ENCODE results near the gene CALD1.

The CALD1 gene

GRCh38 chr7:134927076-134927475 is 147.6 kb downstream of the CALD1 start:
- DNase-seq (ENCODE audit: low read depth), result no peak

- no peak for DNase-seq (ENCODE audit: low read depth)
Measured at GRCh38 chr7:134927723-134928122, 148.3 kb downstream of the CALD1 start.

GRCh38 chr7:134928554-134928953 is 149.1 kb downstream of the CALD1 start:
- no peak for DNase-seq (ENCODE audit: low read depth)

GRCh38 chr7:134931487-134931886 is 152.1 kb downstream of the CALD1 start:
- peak; percentile 79 for DNase-seq (ENCODE audit: low read depth)

GRCh38 chr7:134932707-134933370 is 153.4 kb downstream of the CALD1 start:
- peak; percentile 73 for DNase-seq (ENCODE audit: low read depth)

- DNase-seq (ENCODE audit: low read depth), result no peak
Measured at GRCh38 chr7:134933460-134934068, 154.1 kb downstream of the CALD1 start.

GRCh38 chr7:134935701-134936100 is 156.3 kb downstream of the CALD1 start:
- DNase-seq (ENCODE audit: low read depth), result peak; percentile 62

- peak; percentile 27 for DNase-seq (ENCODE audit: low read depth)
Measured at GRCh38 chr7:134936893-134937510, 157.6 kb downstream of the CALD1 start.

GRCh38 chr7:134938141-134938540 is 158.7 kb downstream of the CALD1 start:
- no peak for DNase-seq (ENCODE audit: low read depth)

- no peak for DNase-seq (ENCODE audit: low read depth)
Measured at GRCh38 chr7:134939136-134939535, 159.7 kb downstream of the CALD1 start.

- DNase-seq (ENCODE audit: low read depth), result no peak
Measured at GRCh38 chr7:134940729-134941128, 161.3 kb downstream of the CALD1 start.

- peak; percentile 82 for DNase-seq (ENCODE audit: low read depth)
Measured at GRCh38 chr7:134941185-134941900, 161.9 kb downstream of the CALD1 start.

- DNase-seq (ENCODE audit: low read depth), result no peak
Measured at GRCh38 chr7:134941952-134942351, 162.5 kb downstream of the CALD1 start.

- no peak for DNase-seq (ENCODE audit: low read depth)
Measured at GRCh38 chr7:134942690-134943466, 163.4 kb downstream of the CALD1 start.

GRCh38 chr7:134943785-134944400 is 164.5 kb downstream of the CALD1 start:
- peak; percentile 45 for DNase-seq (ENCODE audit: low read depth)

- no peak for DNase-seq (ENCODE audit: low read depth)
Measured at GRCh38 chr7:134945691-134946090, 166.3 kb downstream of the CALD1 start.

- DNase-seq (ENCODE audit: low read depth), result peak; percentile 75
Measured at GRCh38 chr7:134946260-134946659, 166.8 kb downstream of the CALD1 start.

GRCh38 chr7:134947329-134947728 is 167.9 kb downstream of the CALD1 start:
- DNase-seq (ENCODE audit: low read depth), result no peak

GRCh38 chr7:134947831-134948230 is 168.4 kb downstream of the CALD1 start:
- DNase-seq (ENCODE audit: low read depth), result no peak

GRCh38 chr7:134948246-134948645 is 168.8 kb downstream of the CALD1 start:
- DNase-seq (ENCODE audit: low read depth), result peak; percentile 28

- peak; percentile 70 for DNase-seq (ENCODE audit: low read depth)
Measured at GRCh38 chr7:134948736-134949135, 169.3 kb downstream of the CALD1 start.

- DNase-seq (ENCODE audit: low read depth), result peak; percentile 78
Measured at GRCh38 chr7:134949171-134949570, 169.7 kb downstream of the CALD1 start.

Data from iris pigment epithelial cell (primary cell).